GM12873 (cell line): ENCODE results near the gene COX8A.

Experiments
- CTCF ChIP-seq: IDR thresholded peaks from 2 replicates; pipeline ENCODE4 v1.5.1; 2012; ENCODE audit warnings: low read depth, mild to moderate bottlenecking, moderate library complexity, low read length, control low read depth; ENCODE audit not compliant: insufficient read depth; ENCODE audit errors: missing control alignments

The COX8A gene

GRCh38 chr11:63951779-63952536 is 22.5 kb upstream of the COX8A start:
- TF ChIP-seq CTCF, result no peak

GRCh38 chr11:63952570-63952969 is 21.9 kb upstream of the COX8A start:
- TF ChIP-seq CTCF, result no peak

- no peak for TF ChIP-seq CTCF
Measured at GRCh38 chr11:63958008-63958407, 16.4 kb upstream of the COX8A start.

GRCh38 chr11:63961608-63962412 is 12.6 kb upstream of the COX8A start:
- no peak for TF ChIP-seq CTCF

- no peak for TF ChIP-seq CTCF
Measured at GRCh38 chr11:63966444-63966843, 8.0 kb upstream of the COX8A start.

GRCh38 chr11:63969461-63969860 is 5.0 kb upstream of the COX8A start:
- TF ChIP-seq CTCF, result no peak

- TF ChIP-seq CTCF, result no peak
Measured at GRCh38 chr11:63970902-63971301, 3.5 kb upstream of the COX8A start.
